GM06990 (cell line): ENCODE measurements around the gene KLKB1.

Experiments used
- DNase-seq: peaks from one replicate; pipeline ENCODE4 v3.0.0-alpha.2; 2011; ENCODE audit not compliant: insufficient read length; ENCODE audit errors: extremely low read depth
- H3K27me3 ChIP-seq: replicated peaks from 2 replicates; pipeline ENCODE4 v1.6.0; 2011; ENCODE audit warnings: low read length; ENCODE audit not compliant: control insufficient read depth, insufficient read depth
- H3K36me3 ChIP-seq: 2 replicates; pipeline ENCODE4 v1.5.1; 2011; ENCODE audit warnings: low read length; ENCODE audit not compliant: control insufficient read depth, insufficient read depth
- H3K4me3 ChIP-seq: replicated peaks from 2 replicates; pipeline ENCODE4 v1.5.1; 2011; ENCODE audit warnings: low read depth, mild to moderate bottlenecking, control low read depth, low read length
- TF ChIP-seq, protein P1 (sequence below): IDR thresholded peaks from 2 replicates; pipeline ENCODE4 v1.5.1; 2011; ENCODE audit warnings: low read length, control low read depth, mild to moderate bottlenecking, inconsistent platforms; ENCODE audit not compliant: insufficient read depth, poor library complexity, severe bottlenecking

KLKB1 gene

DNA sequence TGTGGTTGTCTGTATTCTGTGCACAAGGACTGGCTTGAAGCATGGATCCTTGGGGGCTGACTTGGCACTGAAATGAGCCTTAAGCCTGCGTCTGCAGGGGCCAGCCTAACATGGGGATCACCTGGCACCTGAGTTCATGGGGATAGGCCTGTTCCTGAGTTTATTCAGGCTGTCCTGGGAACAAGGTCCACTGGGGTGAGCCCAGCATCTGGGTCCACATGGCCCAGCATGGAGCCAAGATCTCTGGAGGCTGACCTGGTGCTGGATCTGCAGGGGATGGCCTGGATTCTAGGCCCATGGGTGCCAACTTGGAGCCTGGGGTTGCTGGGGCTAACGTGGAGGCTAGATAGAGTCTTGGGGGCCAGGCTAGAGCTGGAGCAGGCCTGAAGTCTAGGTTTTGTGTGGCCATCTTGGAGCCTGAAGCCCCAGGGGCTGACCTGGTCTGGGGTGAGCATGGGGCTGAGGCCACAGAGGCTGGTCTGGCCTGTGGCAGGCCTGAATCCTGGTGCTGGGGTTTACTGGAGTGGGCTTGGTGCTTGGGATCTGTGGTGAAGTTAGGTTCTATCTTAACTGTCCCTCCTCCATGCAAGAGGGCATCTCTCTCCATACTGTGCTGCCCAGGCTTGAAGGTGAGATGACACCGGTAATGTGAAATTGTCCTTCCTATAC lies 652 bp upstream of the KLKB1 start:
- TF ChIP-seq, protein P1, sequence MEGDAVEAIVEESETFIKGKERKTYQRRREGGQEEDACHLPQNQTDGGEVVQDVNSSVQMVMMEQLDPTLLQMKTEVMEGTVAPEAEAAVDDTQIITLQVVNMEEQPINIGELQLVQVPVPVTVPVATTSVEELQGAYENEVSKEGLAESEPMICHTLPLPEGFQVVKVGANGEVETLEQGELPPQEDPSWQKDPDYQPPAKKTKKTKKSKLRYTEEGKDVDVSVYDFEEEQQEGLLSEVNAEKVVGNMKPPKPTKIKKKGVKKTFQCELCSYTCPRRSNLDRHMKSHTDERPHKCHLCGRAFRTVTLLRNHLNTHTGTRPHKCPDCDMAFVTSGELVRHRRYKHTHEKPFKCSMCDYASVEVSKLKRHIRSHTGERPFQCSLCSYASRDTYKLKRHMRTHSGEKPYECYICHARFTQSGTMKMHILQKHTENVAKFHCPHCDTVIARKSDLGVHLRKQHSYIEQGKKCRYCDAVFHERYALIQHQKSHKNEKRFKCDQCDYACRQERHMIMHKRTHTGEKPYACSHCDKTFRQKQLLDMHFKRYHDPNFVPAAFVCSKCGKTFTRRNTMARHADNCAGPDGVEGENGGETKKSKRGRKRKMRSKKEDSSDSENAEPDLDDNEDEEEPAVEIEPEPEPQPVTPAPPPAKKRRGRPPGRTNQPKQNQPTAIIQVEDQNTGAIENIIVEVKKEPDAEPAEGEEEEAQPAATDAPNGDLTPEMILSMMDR: no peak
- H3K27me3 ChIP-seq: no peaks in the 10 kb centered on the region

DNA sequence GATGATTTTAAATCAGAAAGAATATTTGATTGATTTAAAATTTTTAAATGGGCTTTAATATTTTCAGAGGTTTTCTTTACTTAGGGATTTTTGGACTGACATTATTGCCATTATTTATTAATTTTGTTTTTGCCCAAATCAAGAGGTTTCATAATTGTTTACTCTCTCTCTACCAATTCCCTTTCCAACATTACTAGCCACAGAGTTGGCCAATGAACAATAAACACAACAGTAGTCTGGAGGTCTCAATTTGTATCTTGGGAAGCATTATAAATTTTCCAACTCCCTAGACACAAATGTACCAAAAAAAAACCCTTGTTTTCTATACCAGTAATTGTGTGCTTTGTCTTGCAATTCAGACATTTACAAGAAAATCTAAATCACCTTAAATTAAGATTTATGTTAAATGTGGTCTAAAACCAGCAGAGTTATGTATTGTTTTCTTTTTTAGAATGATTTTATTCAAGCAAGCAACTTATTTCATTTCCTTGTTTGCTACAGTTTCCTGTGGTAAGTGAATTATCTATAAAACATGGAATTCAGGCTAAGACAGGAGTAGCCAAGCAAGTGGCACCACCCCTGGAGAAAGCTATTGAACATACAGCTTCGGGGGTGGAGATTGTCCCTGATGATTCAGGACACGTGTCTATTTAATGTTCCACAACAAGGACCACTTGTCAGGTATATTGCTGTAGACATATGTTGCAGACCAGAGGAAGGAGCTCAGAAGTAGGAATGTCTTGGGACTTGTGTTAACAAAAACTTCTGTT lies 622 bp downstream of the KLKB1 start:
- Histone ChIP-seq H3K36me3 (no peaks in the 10 kb centered on the region), H3K27me3 (no peaks in the 10 kb centered on the region), H3K4me3 (no peak overlapping the region)
- DNase-seq: no peak
- TF ChIP-seq, protein P1: no peak

More for the DNA sequence above, 652 bp upstream of the KLKB1 start:
- Histone ChIP-seq H3K36me3 (no peaks in the 10 kb centered on the region), H3K4me3 (no peak overlapping the region)
- no peak for DNase-seq

DNA sequence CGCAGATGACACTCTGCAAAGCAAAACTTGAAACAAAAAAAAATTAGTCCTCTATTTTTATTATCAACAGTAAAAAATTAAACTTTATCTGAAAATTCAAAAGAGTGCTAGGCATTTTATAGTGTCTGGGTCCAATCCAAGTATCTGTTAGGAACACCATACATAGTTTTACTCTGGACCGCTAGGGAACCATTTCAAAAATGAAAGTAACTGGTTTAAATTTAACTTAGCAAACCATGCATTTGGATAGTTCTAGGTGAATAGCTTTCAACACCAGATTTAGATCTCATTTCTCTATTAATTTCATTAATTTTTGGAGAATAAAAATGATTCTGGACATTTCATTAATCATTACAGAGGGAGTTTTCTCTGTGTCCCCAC lies 1.2 kb downstream of the KLKB1 start:
- Histone ChIP-seq H3K36me3 (no peaks in the 10 kb centered on the region), H3K27me3 (no peaks in the 10 kb centered on the region), H3K4me3 (no peak overlapping the region)
- TF ChIP-seq, protein P1: no peak
- no peak for DNase-seq

DNA sequence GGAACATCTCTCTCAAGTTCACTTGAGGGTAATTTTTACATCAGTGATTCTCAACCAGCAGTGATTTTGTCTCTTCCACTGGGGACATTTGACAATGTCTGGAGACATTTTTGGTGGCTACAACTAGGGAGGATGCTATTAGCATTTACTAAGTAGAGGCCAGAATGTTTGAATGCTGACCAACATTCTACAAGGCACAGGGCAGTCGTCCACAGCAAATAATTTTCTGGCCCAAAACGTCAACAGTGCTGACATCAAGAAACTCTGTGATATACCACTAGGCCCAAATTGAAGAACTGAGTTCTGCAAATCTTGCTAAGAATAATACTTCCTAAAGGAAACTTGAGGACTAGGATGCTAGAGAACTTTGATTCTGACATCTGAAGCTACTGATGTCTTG lies 7.1 kb downstream of the KLKB1 start:
- DNase-seq: no peak
- Histone ChIP-seq H3K4me3 (no peak overlapping the region), H3K27me3 (no peaks in the 10 kb centered on the region), H3K36me3 (no peaks in the 10 kb centered on the region)
- TF ChIP-seq, protein P1: no peak

DNA sequence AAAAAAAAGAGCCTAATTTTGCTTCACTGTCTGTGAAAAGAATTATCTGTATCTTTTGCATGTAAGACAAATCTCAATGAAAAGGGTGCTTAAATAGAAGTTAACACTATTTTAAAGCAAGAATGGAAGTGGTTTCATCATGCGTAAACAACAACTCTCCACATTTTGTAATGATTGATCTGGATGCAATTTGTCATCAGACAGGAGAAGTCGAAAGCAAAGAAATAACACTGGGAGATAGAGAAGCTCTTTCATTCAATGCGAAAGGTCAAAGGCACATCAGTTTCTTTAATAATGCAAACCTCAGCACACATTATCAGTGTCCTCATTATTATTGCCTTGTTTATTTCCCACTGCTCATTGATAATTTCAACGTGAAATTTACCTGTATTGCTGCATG lies 8.8 kb downstream of the KLKB1 start:
- Histone ChIP-seq H3K4me3 (no peak overlapping the region), H3K27me3 (no peaks in the 10 kb centered on the region), H3K36me3 (no peaks in the 10 kb centered on the region)
- TF ChIP-seq, protein P1: no peak
- DNase-seq: no peak

DNA sequence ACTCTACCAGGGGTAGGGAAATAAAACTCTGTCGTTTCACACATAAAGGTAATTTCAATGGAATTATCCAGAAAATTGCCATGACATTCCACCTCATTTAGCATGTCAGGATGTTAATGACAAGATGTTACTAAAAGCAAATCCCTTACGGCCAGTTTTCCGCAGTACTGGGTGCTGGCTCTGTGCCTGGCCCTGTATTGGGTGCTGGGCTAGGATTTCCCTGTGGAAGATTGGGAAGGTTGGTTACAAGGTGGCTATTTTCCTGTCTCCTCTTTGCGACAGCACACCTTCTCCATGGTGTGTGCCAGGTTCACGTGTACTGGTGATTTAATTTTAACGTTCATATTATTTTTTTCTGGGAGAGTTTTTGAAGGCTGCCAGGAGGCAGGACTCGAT lies 13.1 kb downstream of the KLKB1 start:
- TF ChIP-seq, protein P1: no peak
- Histone ChIP-seq H3K4me3 (no peak overlapping the region), H3K36me3 (no peaks in the 10 kb centered on the region), H3K27me3 (no peaks in the 10 kb centered on the region)
- no peak for DNase-seq
